ENCODE measurements around the gene CXCR6. TPM values are rescaled to one million over a fixed set of nuclear protein-coding genes. Genes with fewer than 3 reads are reported as not detected.

Gene CXCR6
- polyA plus RNA-seq, 1 donor from 2014 or later: not detected

- Histone ChIP-seq H3K79me2 (replicated peaks; ENCODE audit: insufficient read depth, low read length) (no peaks in the 10 kb centered on the region), H3K27me3 (ENCODE audit: insufficient read depth, low read depth, low read length) (no peaks in the 10 kb centered on the region), H3K9ac (ENCODE audit: low read length) (no peak overlapping the region), H3K4me3 (ENCODE audit: low read length) (no peak overlapping the region), H3K36me3 (ENCODE audit: insufficient read depth, low read length) (no peaks in the 10 kb centered on the region), H4K20me1 (ENCODE audit: insufficient read depth) (no peaks in the 10 kb centered on the region), H2AFZ (ENCODE audit: low read depth, low read length) (no peak overlapping the region), H3F3A (ENCODE audit: insufficient read depth, low read length, poor library complexity, severe bottlenecking) (no peaks in the 10 kb centered on the region), H3K9me2 (ENCODE audit: insufficient read depth, low read length) (no peaks in the 10 kb centered on the region), H3K27ac (ENCODE audit: low read length) (no peak overlapping the region), H3K4me2 (ENCODE audit: low read length) (no peak overlapping the region), H3K9me3 (ENCODE audit: low read length) (no peaks in the 10 kb centered on the region)
- no peak for TF ChIP-seq SMC3 (conservative IDR thresholded peaks at IDR 0.05; ENCODE audit: poor library complexity)
- TF ChIP-seq REST (IDR thresholded peaks at IDR 0.05; ENCODE audit: borderline replicate concordance): no peak
- no peak for TF ChIP-seq CTCF (IDR thresholded peaks at IDR 0.05; ENCODE audit: poor library complexity, severe bottlenecking)
- no peak for TF ChIP-seq TAF1 (IDR thresholded peaks at IDR 0.05; ENCODE audit: low read depth)
- TF ChIP-seq EZH2 (IDR thresholded peaks at IDR 0.05; ENCODE audit: borderline replicate concordance, insufficient read depth, low read length, poor library complexity, severe bottlenecking): no peak
- TF ChIP-seq RAD21 (conservative IDR thresholded peaks at IDR 0.05): no peak
- TF ChIP-seq POLR2AphosphoS5 (IDR thresholded peaks at IDR 0.05): no peak
- TF ChIP-seq MXI1 (conservative IDR thresholded peaks at IDR 0.05; ENCODE audit: poor library complexity, severe bottlenecking): no peak
- no peak for TF ChIP-seq EP300 (conservative IDR thresholded peaks at IDR 0.05; ENCODE audit: poor library complexity, severe bottlenecking)
These were observed 7.0 kb upstream of the CXCR6 start for GRCh38 chr3:45936261-45936660.

- TF ChIP-seq EP300 (conservative IDR thresholded peaks at IDR 0.05; ENCODE audit: poor library complexity, severe bottlenecking) (no peak), RAD21 (conservative IDR thresholded peaks at IDR 0.05) (no peak), POLR2AphosphoS5 (IDR thresholded peaks at IDR 0.05) (no peak), TAF1 (IDR thresholded peaks at IDR 0.05; ENCODE audit: low read depth) (no peak), MXI1 (conservative IDR thresholded peaks at IDR 0.05; ENCODE audit: poor library complexity, severe bottlenecking) (no peak), CTCF (IDR thresholded peaks at IDR 0.05; ENCODE audit: poor library complexity, severe bottlenecking) (no peak), REST (IDR thresholded peaks at IDR 0.05; ENCODE audit: borderline replicate concordance) (no peak), EZH2 (IDR thresholded peaks at IDR 0.05; ENCODE audit: borderline replicate concordance, insufficient read depth, low read length, poor library complexity, severe bottlenecking) (no peak)
- Histone ChIP-seq H2AFZ (ENCODE audit: low read depth, low read length) (no peak overlapping the region), H3K9me3 (ENCODE audit: low read length) (no peaks in the 10 kb centered on the region), H3K4me3 (ENCODE audit: low read length) (no peak overlapping the region), H3K27me3 (ENCODE audit: insufficient read depth, low read depth, low read length) (no peaks in the 10 kb centered on the region), H3K27ac (ENCODE audit: low read length) (no peak overlapping the region), H4K20me1 (ENCODE audit: insufficient read depth) (no peaks in the 10 kb centered on the region), H3K36me3 (ENCODE audit: insufficient read depth, low read length) (no peaks in the 10 kb centered on the region), H3F3A (ENCODE audit: insufficient read depth, low read length, poor library complexity, severe bottlenecking) (no peaks in the 10 kb centered on the region), H3K4me2 (ENCODE audit: low read length) (no peak overlapping the region), H3K9ac (ENCODE audit: low read length) (no peak overlapping the region), H3K9me2 (ENCODE audit: insufficient read depth, low read length) (no peaks in the 10 kb centered on the region), H3K79me2 (replicated peaks; ENCODE audit: insufficient read depth, low read length) (no peaks in the 10 kb centered on the region)
These were observed 5.8 kb upstream of the CXCR6 start for GRCh38 chr3:45937206-45938042.

Data from neural cell (in vitro differentiated cells).